SK-N-SH (cell line): Measurements from ENCODE around the gene DNAH5. TPM values are rescaled to one million over a fixed set of nuclear protein-coding genes. Genes with fewer than 3 reads are reported as not detected.

ENCODE experiments used
- CTCF ChIA-PET: fragments of 300-600, 350-600 bp; formaldehyde crosslinking; extraction: SDS; loops from one replicate; lab custom pipeline; 2021; lab: Yijun Ruan, JAX
- POLR2A ChIA-PET: fragments of 350-600 bp; sonication (Branson Sonifier 250); formaldehyde crosslinking; extraction: SDS; loops from one replicate; lab custom pipeline; 2020; ENCODE audit warnings: antibody characterized with exemption, inconsistent platforms; lab: Yijun Ruan, JAX
- DNase-seq: peaks from one replicate; pipeline ENCODE4 v3.0.0; 2012
- H2AFZ ChIP-seq: fragments of 200-600 bp; sonication (generic); 2 replicates; pipeline ENCODE4 v1.8.1; 2016; ENCODE audit warnings: antibody characterized with exemption, mild to moderate bottlenecking, low read depth
- H3F3A ChIP-seq: fragments of 200-600 bp; sonication (generic); replicated peaks from 2 replicates; pipeline ENCODE3; 2016; ENCODE audit warnings: antibody characterized with exemption, mild to moderate bottlenecking; ENCODE audit not compliant: insufficient read depth
- H3K27ac ChIP-seq, 2 experiments: fragments of 200-500 bp in 1 of 2; fragments of 200-600 bp in 1 of 2; sonication (Bioruptor generic) in 1 of 2; sonication (generic), shearing (Covaris generic) in 1 of 2; 2 replicates each; pipeline versions ENCODE4 v1.5.1 to v1.6.1; 2014 to 2016; ENCODE audit warnings: low read depth in 2 of 2, inconsistent platforms in 1 of 2, low read length in 1 of 2, mild to moderate bottlenecking in 1 of 2, mixed read lengths in 1 of 2
- H3K27me3 ChIP-seq: fragments of 200-600 bp; sonication (generic), shearing (Covaris generic); 2 replicates; pipeline ENCODE4 v1.6.1; 2016; ENCODE audit warnings: mixed run types; ENCODE audit not compliant: insufficient read depth
- H3K36me3 ChIP-seq, 2 experiments: fragments of 200-500 bp in 1 of 2; fragments of 200-600 bp in 1 of 2; sonication (Bioruptor generic) in 1 of 2; sonication (generic) in 1 of 2; replicated peaks in 1 of 2; 2 replicates each; pipeline versions ENCODE3 to v1.5.1; 2014 to 2016; ENCODE audit warnings: low read length in 1 of 2, mild to moderate bottlenecking in 1 of 2; ENCODE audit not compliant: insufficient read depth in 2 of 2, control insufficient read depth in 1 of 2
- H3K4me1 ChIP-seq, 2 experiments: fragments of 200-500 bp in 1 of 2; fragments of 200-600 bp in 1 of 2; sonication (Bioruptor generic) in 1 of 2; sonication (generic), shearing (Covaris generic) in 1 of 2; 2 replicates each; pipeline versions ENCODE4 v1.5.1 to v1.6.1; 2014 to 2016; ENCODE audit warnings: low read depth in 1 of 2, low read length in 1 of 2, mixed run types in 1 of 2; ENCODE audit not compliant: insufficient read depth in 2 of 2, control insufficient read depth in 1 of 2
- H3K4me2 ChIP-seq: fragments of 200-600 bp; sonication (generic), shearing (Covaris generic); 2 replicates; pipeline ENCODE4 v1.6.1; 2017; ENCODE audit warnings: mixed run types
- H3K4me3 ChIP-seq, 2 experiments: fragments of 200-500 bp in 1 of 2; fragments of 200-600 bp in 1 of 2; sonication (Bioruptor generic) in 1 of 2; sonication (generic), shearing (Covaris generic) in 1 of 2; 2 replicates each; pipeline versions ENCODE4 v1.5.1 to v1.8.1; 2014 to 2016; ENCODE audit warnings: low read depth in 2 of 2, inconsistent platforms in 1 of 2, low read length in 1 of 2, mild to moderate bottlenecking in 1 of 2, mixed read lengths in 1 of 2, moderate library complexity in 1 of 2
- H3K79me2 ChIP-seq: fragments of 200-600 bp; sonication (generic); 2 replicates; pipeline ENCODE4 v1.8.1; 2017; ENCODE audit warnings: mild to moderate bottlenecking; ENCODE audit not compliant: insufficient read depth
- H3K9ac ChIP-seq: fragments of 200-600 bp; sonication (generic); 2 replicates; pipeline ENCODE4 v1.6.1; 2017; ENCODE audit warnings: mixed run types
- H3K9me2 ChIP-seq: fragments of 200-600 bp; sonication (generic); 2 replicates; pipeline ENCODE4 v1.6.1; 2017; ENCODE audit warnings: mixed run types
- H3K9me3 ChIP-seq: fragments of 200-600 bp; sonication (generic); 2 replicates; pipeline ENCODE4 v1.6.1; 2017; ENCODE audit warnings: mixed run types, mild to moderate bottlenecking, moderate library complexity
- H4K20me1 ChIP-seq: fragments of 200-600 bp; sonication (generic); 2 replicates; pipeline ENCODE4 v1.6.1; 2017; ENCODE audit warnings: mild to moderate bottlenecking, mixed run types; ENCODE audit not compliant: insufficient read depth
- CHD2 ChIP-seq: fragments of 150-350 bp; IDR thresholded peaks from 2 replicates; pipeline ENCODE4 v1.6.1; 2018; ENCODE audit warnings: low read length; ENCODE audit not compliant: partially characterized antibody
- CTCF ChIP-seq: fragments of 200-600 bp; sonication (generic); IDR thresholded peaks from 2 replicates; pipeline ENCODE4 v1.6.1; 2017; ENCODE audit warnings: antibody characterized with exemption, mild to moderate bottlenecking, moderate library complexity
- EP300 ChIP-seq, 2 experiments: IDR thresholded peaks; 2 replicates each; pipeline versions ENCODE4 v1.4.0 to v1.6.1; 2012; ENCODE audit warnings: borderline replicate concordance in 1 of 2, low read depth in 1 of 2, low read length in 1 of 2
- EZH2phosphoT487 ChIP-seq: fragments of 200-600 bp; sonication (generic); IDR thresholded peaks from 2 replicates; pipeline ENCODE4 v1.6.1; 2017; ENCODE audit warnings: low read depth, mixed run types, mild to moderate bottlenecking, antibody characterized with exemption, moderate library complexity, borderline replicate concordance
- FOXJ3 ChIP-seq: sonication (generic); formaldehyde crosslinking; IDR thresholded peaks from 2 replicates; pipeline ENCODE4 v1.5.1; 2020; ENCODE audit warnings: mild to moderate bottlenecking, missing genetic modification reagents
- GABPA ChIP-seq: IDR thresholded peaks from 2 replicates; pipeline ENCODE4 v1.4.0; 2012; ENCODE audit warnings: low read depth, mild to moderate bottlenecking
- GATA2 ChIP-seq: sonication (generic); formaldehyde crosslinking; IDR thresholded peaks from 2 replicates; pipeline ENCODE4 v1.5.0; 2020; ENCODE audit warnings: mild to moderate bottlenecking, missing genetic modification reagents
- MAX ChIP-seq: IDR thresholded peaks from 2 replicates; pipeline ENCODE4 v1.4.0; 2012; ENCODE audit warnings: low read depth
- MXI1 ChIP-seq: IDR thresholded peaks from 2 replicates; pipeline ENCODE4 v1.6.1; 2012; ENCODE audit warnings: mild to moderate bottlenecking, low read depth, low read length, improper control_type of control experiment
- NFIC ChIP-seq: IDR thresholded peaks from 2 replicates; pipeline ENCODE4 v1.4.0; 2012; ENCODE audit warnings: borderline replicate concordance
- PBX3 ChIP-seq: IDR thresholded peaks from 2 replicates; pipeline ENCODE4; 2012
- RAD21 ChIP-seq: IDR thresholded peaks from 2 replicates; pipeline ENCODE4 v1.6.1; 2012; ENCODE audit warnings: mild to moderate bottlenecking, low read length
- RFX5 ChIP-seq: IDR thresholded peaks from 2 replicates; pipeline ENCODE4 v1.6.1; 2012; ENCODE audit warnings: mild to moderate bottlenecking, improper control_type of control experiment, low read length
- SIN3A ChIP-seq: IDR thresholded peaks from 2 replicates; pipeline ENCODE4 v1.6.1; 2012; ENCODE audit warnings: low read depth, mild to moderate bottlenecking, low read length, moderate library complexity, borderline replicate concordance
- SMC3 ChIP-seq: IDR thresholded peaks from 2 replicates; pipeline ENCODE4 v1.6.1; 2012; ENCODE audit warnings: low read depth, low read length, improper control_type of control experiment
- TCF12 ChIP-seq: IDR thresholded peaks from 2 replicates; pipeline ENCODE4 v1.4.0; 2012
- YY1 ChIP-seq: IDR thresholded peaks from 2 replicates; pipeline ENCODE4 v1.4.0; 2012; ENCODE audit warnings: low read depth, mild to moderate bottlenecking
- WGBS: methylation state at CpG from one replicate; pipeline ENCODE4 v1.1.6; 2017; ENCODE audit warnings: low lambda C conversion rate; 5-methylcytosine and 5-hydroxymethylcytosine counted together
- polyA plus RNA-seq, 3 experiments: library from polyadenylated mRNA; depleted of rRNA; stranded (reverse); fragments of >200 nt; gene quantifications; 2 replicates each; pipeline ENCODE4 v1.2.3, GENCODE V29; 2012
- TF ChIP-seq, protein P1 (sequence below): fragments of 150-350 bp; IDR thresholded peaks from 2 replicates; pipeline ENCODE4 v1.6.1; 2017; ENCODE audit warnings: antibody characterized with exemption, low read length, low read depth, borderline replicate concordance

DNAH5 gene
- polyA plus RNA-seq, 1 of the 3 experiments (the other 2 are of a cell fraction) = 0.74 TPM

DNA sequence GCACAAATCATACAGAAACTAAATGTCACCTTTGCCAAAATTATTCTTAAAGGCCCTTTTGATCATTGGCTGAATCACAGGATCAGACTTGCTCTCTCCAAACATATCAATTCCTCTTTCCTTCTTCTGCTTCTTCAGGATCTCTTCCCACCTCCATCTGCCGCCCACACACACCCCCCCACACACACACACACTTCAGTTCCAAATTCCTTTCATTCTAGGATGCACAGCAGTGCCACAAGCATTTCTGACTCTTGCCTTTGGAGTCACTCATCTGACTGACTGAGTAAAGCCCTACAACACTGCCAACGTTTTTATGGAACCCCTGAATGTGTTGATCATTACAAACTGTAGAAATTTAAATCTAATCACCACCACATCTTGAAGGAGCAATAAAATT is 22.9 kb downstream of the DNAH5 start (continued):
- TF ChIP-seq, protein P1, sequence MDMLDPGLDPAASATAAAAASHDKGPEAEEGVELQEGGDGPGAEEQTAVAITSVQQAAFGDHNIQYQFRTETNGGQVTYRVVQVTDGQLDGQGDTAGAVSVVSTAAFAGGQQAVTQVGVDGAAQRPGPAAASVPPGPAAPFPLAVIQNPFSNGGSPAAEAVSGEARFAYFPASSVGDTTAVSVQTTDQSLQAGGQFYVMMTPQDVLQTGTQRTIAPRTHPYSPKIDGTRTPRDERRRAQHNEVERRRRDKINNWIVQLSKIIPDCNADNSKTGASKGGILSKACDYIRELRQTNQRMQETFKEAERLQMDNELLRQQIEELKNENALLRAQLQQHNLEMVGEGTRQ = no peak
- no peak for TF ChIP-seq EP300 (IDR thresholded peaks at IDR 0.05; ENCODE audit: borderline replicate concordance in 1 of 2, low read depth in 1 of 2, low read length in 1 of 2)
- no peak for TF ChIP-seq FOXJ3 (CRISPR knock-in tag)

- no peak for DNase-seq
- H3K4me1 ChIP-seq = no peaks in the 10 kb centered on the region
- CTCF ChIA-PET = no interaction called here
- no peaks in the 10 kb centered on the region for H4K20me1 ChIP-seq
- no peak overlapping the region for H3K4me3 ChIP-seq
- TF ChIP-seq MAX (no peak), RFX5 (no peak), GABPA (no peak), SMC3 (no peak), CHD2 (no peak), TCF12 (no peak), MXI1 (no peak), FOXJ3 (CRISPR knock-in tag) (no peak), PBX3 (no peak), EZH2phosphoT487 (no peak), CTCF (no peak), GATA2 (CRISPR knock-in tag) (no peak), NFIC (no peak), RAD21 (no peak), SIN3A (no peak), YY1 (no peak)
- H3K9ac ChIP-seq = no peak overlapping the region
- H3K27ac ChIP-seq = no peak overlapping the region
- no peaks in the 10 kb centered on the region for H3K9me2 ChIP-seq
- POLR2A ChIA-PET = no interaction called here
- no peaks in the 10 kb centered on the region for H3K9me3 ChIP-seq
- H3K79me2 ChIP-seq = no peaks in the 10 kb centered on the region
- H3K27me3 ChIP-seq = no peaks in the 10 kb centered on the region
- H3K36me3 ChIP-seq = no peaks in the 10 kb centered on the region
- H3K4me2 ChIP-seq = no peak overlapping the region
- no peaks in the 10 kb centered on the region for H3F3A ChIP-seq
- H2AFZ ChIP-seq = no peak overlapping the region
- WGBS = 86% methylated on average over 1 of the region's 1 CpG
Measured at GRCh38 chr5:13919786-13920185, 24.7 kb downstream of the DNAH5 start.
